Pulmonary artery endothelial cell (primary cell): ENCODE results near the gene C20orf204. TPM values are rescaled to one million over a fixed set of nuclear protein-coding genes. Genes with fewer than 3 reads are reported as not detected.

Source experiments
- DNase-seq: peaks from one replicate; pipeline ENCODE4 v3.0.0-alpha.2; 2011; ENCODE audit warnings: low read depth, low spot score
- total RNA-seq: library from RNA; depleted of rRNA; stranded (reverse); fragments of >200 nt; gene quantifications from 2 replicates; pipeline ENCODE4 v1.2.3, GENCODE V29; 2014

The C20orf204 gene
- total RNA-seq, 1 donor from 2014 or later = 1.7 TPM

- DNase-seq = no peak
These were observed 34.4 kb downstream of the C20orf204 start for GRCh38 chr20:64070244-64070993.

- no peak for DNase-seq
These were observed 35.7 kb downstream of the C20orf204 start for GRCh38 chr20:64071341-64072332.

GRCh38 chr20:64072498-64073063 lies 36.6 kb downstream of the C20orf204 start:
- no peak for DNase-seq

- no peak for DNase-seq
These were observed 37.6 kb downstream of the C20orf204 start for GRCh38 chr20:64073476-64074183.

- DNase-seq = no peak
These were observed 38.3 kb downstream of the C20orf204 start for GRCh38 chr20:64074184-64074789.

GRCh38 chr20:64074963-64075362 lies 39.0 kb downstream of the C20orf204 start:
- DNase-seq = no peak

GRCh38 chr20:64075556-64075955 lies 39.6 kb downstream of the C20orf204 start:
- DNase-seq = no peak

- no peak for DNase-seq
These were observed 40.3 kb downstream of the C20orf204 start for GRCh38 chr20:64076061-64076997.

- no peak for DNase-seq
These were observed 41.1 kb downstream of the C20orf204 start for GRCh38 chr20:64077094-64077493.

GRCh38 chr20:64077541-64077875 lies 41.5 kb downstream of the C20orf204 start:
- DNase-seq = no peak

- DNase-seq = no peak
These were observed 42.0 kb downstream of the C20orf204 start for GRCh38 chr20:64077876-64078551.

GRCh38 chr20:64078934-64079272 lies 42.9 kb downstream of the C20orf204 start:
- no peak for DNase-seq

- no peak for DNase-seq
These were observed 43.5 kb downstream of the C20orf204 start, which contains the start of gene RGS19 for GRCh38 chr20:64079273-64080012. Gene RGS19, minus strand, starts transcription at chr20:64079518. Its CDS starts 2,632 bp downstream, at chr20:64076886.

- no peak for DNase-seq
These were observed 44.2 kb downstream of the C20orf204 start, which contains the start of gene OPRL1 for GRCh38 chr20:64080013-64080812. Gene OPRL1, plus strand, starts transcription at chr20:64080082. Its CDS starts 12,639 bp downstream, at chr20:64092721.

GRCh38 chr20:64080813-64081623 lies 45.0 kb downstream of the C20orf204 start:
- no peak for DNase-seq

GRCh38 chr20:64081624-64081964 lies 45.6 kb downstream of the C20orf204 start:
- no peak for DNase-seq
